GM19467 (cell line): ENCODE results near the gene SPTLC3.
"Not testable (repeated sequence)": the region's sequence is repeated elsewhere in the genome, so short reads cannot be mapped to it uniquely, and the experiment has no call there.

Source experiments
- ATAC-seq: cut with Tn5 transposase; IDR thresholded peaks from one replicate; pipeline ENCODE4 v1.9.1; 2021; ENCODE audit warnings: mild to moderate bottlenecking, moderate library complexity; ENCODE audit not compliant: unreplicated experiment

Gene SPTLC3

GRCh38 chr20:13008761-13009681, at the start of gene SPTLC3:
Gene SPTLC3, plus strand, starts transcription at chr20:13008972. Its CDS starts 296 bp downstream, at chr20:13009268.
- ATAC-seq: peak; percentile 30

- no peak for ATAC-seq
These were observed 47.0 kb upstream of the SPTLC3 start for GRCh38 chr20:12961725-12962124.

- ATAC-seq: no peak
These were observed 45.9 kb upstream of the SPTLC3 start for GRCh38 chr20:12962895-12963294.

- ATAC-seq: no peak
These were observed 45.4 kb upstream of the SPTLC3 start for GRCh38 chr20:12963416-12963815.

- no peak for ATAC-seq
These were observed 43.4 kb upstream of the SPTLC3 start for GRCh38 chr20:12965212-12965869.

- ATAC-seq: no peak
These were observed 42.9 kb upstream of the SPTLC3 start for GRCh38 chr20:12965870-12966251.

GRCh38 chr20:12966468-12967085, 42.2 kb upstream of the SPTLC3 start:
- ATAC-seq: no peak

GRCh38 chr20:12967932-12968331, 40.8 kb upstream of the SPTLC3 start:
- no peak for ATAC-seq

GRCh38 chr20:12968472-12968871, 40.3 kb upstream of the SPTLC3 start:
- no peak for ATAC-seq

GRCh38 chr20:12969071-12969669, 39.6 kb upstream of the SPTLC3 start:
- ATAC-seq: no peak

GRCh38 chr20:12970372-12970821, 38.4 kb upstream of the SPTLC3 start:
- ATAC-seq: no peak

GRCh38 chr20:12975833-12976608, 32.8 kb upstream of the SPTLC3 start:
- no peak for ATAC-seq

- ATAC-seq: no peak
These were observed 32.0 kb upstream of the SPTLC3 start for GRCh38 chr20:12976720-12977309.

GRCh38 chr20:12977328-12978125, 31.2 kb upstream of the SPTLC3 start:
- ATAC-seq: no peak

GRCh38 chr20:12978126-12978394, 30.7 kb upstream of the SPTLC3 start:
- ATAC-seq: no peak

GRCh38 chr20:12978613-12979495, 29.9 kb upstream of the SPTLC3 start:
- ATAC-seq: no peak

- not testable (repeated sequence) for ATAC-seq
These were observed 29.1 kb upstream of the SPTLC3 start for GRCh38 chr20:12979713-12980112.

GRCh38 chr20:12982098-12982497, 26.7 kb upstream of the SPTLC3 start:
- no peak for ATAC-seq
